ENCODE data around the gene MAFF. TPM values are rescaled to one million over a fixed set of nuclear protein-coding genes. Genes with fewer than 3 reads are reported as not detected.
"Not testable (repeated sequence)": the region's sequence is repeated elsewhere in the genome, so short reads cannot be mapped to it uniquely, and the experiment has no call there.

MAFF gene
- polyA plus RNA-seq, 1 donor from 2014 or later, result 2.1 TPM

DNA sequence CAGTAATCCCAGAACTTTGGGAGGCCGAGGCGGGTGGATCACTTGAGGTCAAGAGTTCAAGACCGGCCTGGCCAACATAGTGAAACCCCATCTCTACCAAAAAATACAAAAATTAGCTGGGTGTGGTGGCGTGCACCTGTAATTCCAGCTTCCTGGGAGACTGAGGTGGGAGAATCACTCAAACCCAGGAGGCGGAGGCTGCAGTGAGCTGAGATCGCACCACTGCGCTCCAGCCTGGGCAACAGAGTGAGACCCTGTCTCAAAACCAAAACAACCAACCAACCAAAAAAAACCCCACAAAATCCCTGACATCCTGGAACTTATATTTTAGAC is 23.2 kb upstream of the MAFF start:
- not testable (repeated sequence) for H3K9me2 ChIP-seq (ENCODE audit: insufficient read depth, low read length); H3K79me2 ChIP-seq (replicated peaks; ENCODE audit: insufficient read depth, low read length); H3K4me2 ChIP-seq (ENCODE audit: low read length); H3K27ac ChIP-seq (ENCODE audit: low read length); H3K36me3 ChIP-seq (ENCODE audit: insufficient read depth, low read length); H3K27me3 ChIP-seq (ENCODE audit: insufficient read depth, low read depth, low read length); H4K20me1 ChIP-seq (ENCODE audit: insufficient read depth); H3K9ac ChIP-seq (ENCODE audit: low read length); H3K9me3 ChIP-seq (ENCODE audit: low read length); H3K4me3 ChIP-seq (ENCODE audit: low read length); H3F3A ChIP-seq (ENCODE audit: insufficient read depth, low read length, poor library complexity, severe bottlenecking); H2AFZ ChIP-seq (ENCODE audit: low read depth, low read length)

GRCh38 chr22:38180841-38181452 is 20.8 kb upstream of the MAFF start:
- H2AFZ ChIP-seq (ENCODE audit: low read depth, low read length), result peak overlapping the region; percentile 79
- TF ChIP-seq SMC3 (conservative IDR thresholded peaks at IDR 0.05; ENCODE audit: poor library complexity) (no peak), EZH2 (IDR thresholded peaks at IDR 0.05; ENCODE audit: borderline replicate concordance, insufficient read depth, low read length, poor library complexity, severe bottlenecking) (no peak), TAF1 (IDR thresholded peaks at IDR 0.05; ENCODE audit: low read depth) (no peak), CTCF (IDR thresholded peaks at IDR 0.05; ENCODE audit: poor library complexity, severe bottlenecking) (no peak), EP300 (conservative IDR thresholded peaks at IDR 0.05; ENCODE audit: poor library complexity, severe bottlenecking) (no peak), MXI1 (conservative IDR thresholded peaks at IDR 0.05; ENCODE audit: poor library complexity, severe bottlenecking) (no peak), RAD21 (conservative IDR thresholded peaks at IDR 0.05) (no peak), POLR2AphosphoS5 (IDR thresholded peaks at IDR 0.05) (no peak), REST (IDR thresholded peaks at IDR 0.05; ENCODE audit: borderline replicate concordance) (no peak)

More at GRCh38 chr22:38180841-38181452, 20.8 kb upstream of the MAFF start:
- Histone ChIP-seq H3F3A (ENCODE audit: insufficient read depth, low read length, poor library complexity, severe bottlenecking) (no peaks in the 10 kb centered on the region), H3K9me2 (ENCODE audit: insufficient read depth, low read length) (no peaks in the 10 kb centered on the region), H3K9ac (ENCODE audit: low read length) (peak overlapping the region; percentile 67), H3K4me2 (ENCODE audit: low read length) (peak overlapping the region; percentile 93), H3K27me3 (ENCODE audit: insufficient read depth, low read depth, low read length) (no peaks in the 10 kb centered on the region), H3K27ac (ENCODE audit: low read length) (peak overlapping the region; percentile 18), H3K9me3 (ENCODE audit: low read length) (no peaks in the 10 kb centered on the region), H3K36me3 (ENCODE audit: insufficient read depth, low read length) (no peaks in the 10 kb centered on the region), H3K4me3 (ENCODE audit: low read length) (peak overlapping the region; percentile 80), H4K20me1 (ENCODE audit: insufficient read depth) (no peaks in the 10 kb centered on the region), H3K79me2 (replicated peaks; ENCODE audit: insufficient read depth, low read length) (peaks cover 5% of the 10 kb centered on the region)

All from neural cell (in vitro differentiated cells).